Colonic mucosa (tissue), 4 donors: Measurements from ENCODE around the gene DDX54. TPM values are rescaled to one million over a fixed set of nuclear protein-coding genes. Genes with fewer than 3 reads are reported as not detected.

ENCODE experiments used
- DNase-seq: peaks from one replicate; pipeline ENCODE4 v3.0.0-alpha.2; 2020
- H3K27ac ChIP-seq: fragments of 200-600 bp; one replicate; pipeline ENCODE4 v1.8.0; 2021
- H3K27me3 ChIP-seq: fragments of 200-600 bp; one replicate; pipeline ENCODE4 v1.8.0; 2021
- H3K36me3 ChIP-seq: fragments of 200-600 bp; one replicate; pipeline ENCODE4 v1.8.0; 2021
- H3K4me1 ChIP-seq: fragments of 200-600 bp; one replicate; pipeline ENCODE4 v1.8.0; 2021; ENCODE audit warnings: mild to moderate bottlenecking
- H3K4me3 ChIP-seq: fragments of 200-600 bp; one replicate; pipeline ENCODE4 v1.8.0; 2021
- H3K9ac ChIP-seq, 2 donors: one replicate each; pipeline ENCODE4 v1.7.0; 2013; ENCODE audit warnings: control low read depth in 2 of 2, low read depth in 2 of 2, low read length in 2 of 2
- H3K9me3 ChIP-seq: fragments of 200-600 bp; one replicate; pipeline ENCODE4 v1.8.0; 2021
- intact Hi-C: fragments of 100-400 bp; cut with DNase I; formaldehyde crosslinking; loops from one replicate; pipeline ENCODE4 v1.14.1; 2022
- total RNA-seq, 2 donors: library from RNA; stranded (reverse); fragmentation: NEBNext Ultra II Directional in 1 of 2; extraction: Animal tissue kit (Norgen Biotek cat#: 25700) in 1 of 2; gene quantifications; one replicate each; pipeline ENCODE4 v1.2.1, GENCODE V29; 2021
- TF ChIP-seq, protein P1 (sequence below): fragments of 200-600 bp; IDR thresholded peaks from one replicate; pipeline ENCODE4 v1.8.0; 2022; ENCODE audit warnings: antibody characterized with exemption, mild to moderate bottlenecking
- donor health status: healthy.
- donor health status: DM: no; HTN: no; CAD: no.
- donor health status: DM: no; HTN: no; CAD: no.

DDX54 gene
- total RNA-seq, 2 donors from 2014 or later: 54.8 to 98.3 TPM

- intact Hi-C loops: no loop called here
Measured at GRCh38 chr12:113221181-113221996, 36.1 kb upstream of the DDX54 start, which contains the start of gene TPCN1. Gene TPCN1, plus strand, starts transcription at chr12:113221464. Its CDS starts 5,389 bp downstream, at chr12:113226853.

DNA sequence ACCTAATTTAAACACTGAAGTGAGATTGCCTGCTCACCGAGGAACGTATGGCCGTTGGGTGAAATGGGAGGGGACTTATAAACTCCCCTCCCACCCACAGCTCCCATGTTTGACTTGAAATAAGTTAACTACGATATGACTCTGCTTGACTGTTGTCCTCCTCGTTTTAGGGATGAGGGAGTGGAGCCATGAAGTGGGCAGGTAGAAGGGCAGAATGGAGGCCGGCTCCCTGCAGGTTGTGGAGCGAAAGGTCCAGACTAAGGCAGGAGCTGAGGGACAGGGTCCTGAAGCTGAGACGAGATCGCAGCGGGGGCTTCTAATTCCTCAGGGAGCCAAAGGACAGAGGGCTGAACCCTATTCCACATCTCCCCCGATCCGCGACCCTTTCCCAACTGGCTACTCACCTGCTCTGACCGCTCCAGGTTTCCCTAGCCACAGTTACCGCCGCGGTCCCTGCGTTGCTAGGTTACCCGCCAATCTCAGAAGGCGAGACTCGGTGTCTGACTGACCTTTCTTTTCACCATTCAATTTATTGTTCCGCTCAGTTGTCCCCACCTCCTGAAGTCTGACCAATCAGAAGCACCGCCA lies 35.4 kb upstream of the DDX54 start:
- H3K9ac ChIP-seq: peak overlapping the region; percentile 46 to 88
- H3K4me1 ChIP-seq: peaks cover 7% of the 10 kb centered on the region
- no peaks in the 10 kb centered on the region for H3K27me3 ChIP-seq
- H3K4me3 ChIP-seq: peak overlapping the region; percentile 43
- intact Hi-C loops: no loop called here
- TF ChIP-seq, protein P1, sequence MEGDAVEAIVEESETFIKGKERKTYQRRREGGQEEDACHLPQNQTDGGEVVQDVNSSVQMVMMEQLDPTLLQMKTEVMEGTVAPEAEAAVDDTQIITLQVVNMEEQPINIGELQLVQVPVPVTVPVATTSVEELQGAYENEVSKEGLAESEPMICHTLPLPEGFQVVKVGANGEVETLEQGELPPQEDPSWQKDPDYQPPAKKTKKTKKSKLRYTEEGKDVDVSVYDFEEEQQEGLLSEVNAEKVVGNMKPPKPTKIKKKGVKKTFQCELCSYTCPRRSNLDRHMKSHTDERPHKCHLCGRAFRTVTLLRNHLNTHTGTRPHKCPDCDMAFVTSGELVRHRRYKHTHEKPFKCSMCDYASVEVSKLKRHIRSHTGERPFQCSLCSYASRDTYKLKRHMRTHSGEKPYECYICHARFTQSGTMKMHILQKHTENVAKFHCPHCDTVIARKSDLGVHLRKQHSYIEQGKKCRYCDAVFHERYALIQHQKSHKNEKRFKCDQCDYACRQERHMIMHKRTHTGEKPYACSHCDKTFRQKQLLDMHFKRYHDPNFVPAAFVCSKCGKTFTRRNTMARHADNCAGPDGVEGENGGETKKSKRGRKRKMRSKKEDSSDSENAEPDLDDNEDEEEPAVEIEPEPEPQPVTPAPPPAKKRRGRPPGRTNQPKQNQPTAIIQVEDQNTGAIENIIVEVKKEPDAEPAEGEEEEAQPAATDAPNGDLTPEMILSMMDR: no peak
- no peak for DNase-seq
- peak overlapping the region; percentile 5 for H3K27ac ChIP-seq
- H3K9me3 ChIP-seq: no peaks in the 10 kb centered on the region
- no peaks in the 10 kb centered on the region for H3K36me3 ChIP-seq

More at GRCh38 chr12:113221181-113221996, 36.1 kb upstream of the DDX54 start, which contains the start of gene TPCN1:
- H3K4me1 ChIP-seq: peaks cover 7% of the 10 kb centered on the region
- H3K9ac ChIP-seq: peak within 1 kb of the TSS; percentile 98 to 99
- peak; percentile 100 for DNase-seq
- no peaks in the 10 kb centered on the region for H3K36me3 ChIP-seq
- H3K4me3 ChIP-seq: peak within 1 kb of the TSS; percentile 89
- TF ChIP-seq, protein P1: no peak
- no peaks in the 10 kb centered on the region for H3K27me3 ChIP-seq
- peak within 1 kb of the TSS; percentile 97 for H3K27ac ChIP-seq
- H3K9me3 ChIP-seq: no peaks in the 10 kb centered on the region

DNA sequence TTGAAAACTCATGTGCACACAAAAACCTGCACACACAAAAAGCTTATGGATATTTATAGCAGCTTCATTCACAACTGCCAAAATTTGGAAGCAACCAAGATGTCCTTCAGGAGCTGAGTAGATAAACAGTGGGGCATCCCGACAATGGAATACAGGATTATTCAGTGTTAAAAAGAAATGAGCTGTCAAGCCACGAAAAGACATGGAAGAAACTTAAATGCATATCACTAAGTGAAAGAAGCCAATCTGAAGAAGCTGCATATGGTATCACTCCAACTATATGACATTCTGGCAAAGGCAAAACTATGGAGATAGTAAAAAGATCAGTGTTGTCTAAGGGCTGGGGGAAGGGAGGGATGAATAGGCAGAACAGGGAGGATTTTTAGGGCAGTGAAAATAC lies 30.7 kb upstream of the DDX54 start:
- H3K27ac ChIP-seq: no peak overlapping the region
- TF ChIP-seq, protein P1: no peak
- no peak overlapping the region for H3K4me3 ChIP-seq
- intact Hi-C loops: no loop called here
- H3K9me3 ChIP-seq: no peaks in the 10 kb centered on the region
- no peaks in the 10 kb centered on the region for H3K27me3 ChIP-seq
- no peak for DNase-seq
- no peaks in the 10 kb centered on the region for H3K4me1 ChIP-seq
- no peaks in the 10 kb centered on the region for H3K36me3 ChIP-seq
- H3K9ac ChIP-seq: no peak overlapping the region

- DNase-seq: no peak
- Histone ChIP-seq H3K27ac (peak overlapping the region; percentile 56), H3K36me3 (no peaks in the 10 kb centered on the region), H3K4me1 (no peaks in the 10 kb centered on the region), H3K9ac (no peak overlapping the region), H3K4me3 (no peak overlapping the region), H3K27me3 (no peaks in the 10 kb centered on the region), H3K9me3 (no peaks in the 10 kb centered on the region)
- intact Hi-C loops: no loop called here
- TF ChIP-seq, protein P1: no peak
Measured at GRCh38 chr12:113214895-113215400, 29.7 kb upstream of the DDX54 start.

DNA sequence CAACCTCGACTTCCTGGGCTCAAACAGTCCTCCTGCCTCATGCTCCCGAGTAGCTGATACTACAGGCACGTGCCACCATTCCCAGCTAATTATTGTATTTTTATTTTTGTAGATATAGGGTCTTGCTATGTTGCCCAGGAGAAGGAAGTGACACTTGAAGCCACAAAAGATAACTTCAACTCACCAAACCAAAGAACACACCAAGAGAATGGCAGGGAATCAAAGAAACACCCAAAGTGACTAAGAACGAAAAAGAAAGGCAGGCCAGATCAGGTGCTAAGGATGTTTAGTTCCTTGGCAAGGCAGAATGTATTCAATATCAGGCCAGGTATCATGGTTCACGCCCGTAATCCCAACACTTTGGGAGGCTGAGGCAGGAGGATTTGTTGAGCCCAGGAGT lies 25.9 kb upstream of the DDX54 start:
- Histone ChIP-seq H3K4me1 (no peaks in the 10 kb centered on the region), H3K27ac (no peak overlapping the region), H3K27me3 (no peaks in the 10 kb centered on the region), H3K36me3 (no peaks in the 10 kb centered on the region), H3K4me3 (no peak overlapping the region), H3K9me3 (no peaks in the 10 kb centered on the region), H3K9ac (no peak overlapping the region)
- TF ChIP-seq, protein P1: no peak
- DNase-seq: no peak
- intact Hi-C loops: no loop called here
